ENCODE data around the gene ANKS1A. TPM values are rescaled to one million over a fixed set of nuclear protein-coding genes. Genes with fewer than 3 reads are reported as not detected.
A peak's percentile ranks its signal among the peaks of the same experiment; 100 is the strongest.
"Not testable (repeated sequence)": the region's sequence is repeated elsewhere in the genome, so short reads cannot be mapped to it uniquely, and the experiment has no call there.

ANKS1A gene
- total RNA-seq, 1 experiment from 2014 or later, result 35.0 TPM

- no peak for DNase-seq (ENCODE audit: low spot score)
- Mint-ChIP-seq H3K27ac (peak overlapping the region; percentile 88), H3K27me3 (ENCODE audit: low read depth) (no peaks in the 10 kb centered on the region), H3K4me3 (no peak overlapping the region), H3K4me1 (no peaks in the 10 kb centered on the region), H3K36me3 (peaks cover 17% of the 10 kb centered on the region), H3K9me3 (no peaks in the 10 kb centered on the region)
- no peak for TF ChIP-seq HMGA2 (CRISPR knock-in tag; IDR thresholded peaks at IDR 0.05)
- TF ChIP-seq ETV6 (CRISPR knock-in tag; IDR thresholded peaks at IDR 0.05), result no peak
- TF ChIP-seq, protein P1, sequence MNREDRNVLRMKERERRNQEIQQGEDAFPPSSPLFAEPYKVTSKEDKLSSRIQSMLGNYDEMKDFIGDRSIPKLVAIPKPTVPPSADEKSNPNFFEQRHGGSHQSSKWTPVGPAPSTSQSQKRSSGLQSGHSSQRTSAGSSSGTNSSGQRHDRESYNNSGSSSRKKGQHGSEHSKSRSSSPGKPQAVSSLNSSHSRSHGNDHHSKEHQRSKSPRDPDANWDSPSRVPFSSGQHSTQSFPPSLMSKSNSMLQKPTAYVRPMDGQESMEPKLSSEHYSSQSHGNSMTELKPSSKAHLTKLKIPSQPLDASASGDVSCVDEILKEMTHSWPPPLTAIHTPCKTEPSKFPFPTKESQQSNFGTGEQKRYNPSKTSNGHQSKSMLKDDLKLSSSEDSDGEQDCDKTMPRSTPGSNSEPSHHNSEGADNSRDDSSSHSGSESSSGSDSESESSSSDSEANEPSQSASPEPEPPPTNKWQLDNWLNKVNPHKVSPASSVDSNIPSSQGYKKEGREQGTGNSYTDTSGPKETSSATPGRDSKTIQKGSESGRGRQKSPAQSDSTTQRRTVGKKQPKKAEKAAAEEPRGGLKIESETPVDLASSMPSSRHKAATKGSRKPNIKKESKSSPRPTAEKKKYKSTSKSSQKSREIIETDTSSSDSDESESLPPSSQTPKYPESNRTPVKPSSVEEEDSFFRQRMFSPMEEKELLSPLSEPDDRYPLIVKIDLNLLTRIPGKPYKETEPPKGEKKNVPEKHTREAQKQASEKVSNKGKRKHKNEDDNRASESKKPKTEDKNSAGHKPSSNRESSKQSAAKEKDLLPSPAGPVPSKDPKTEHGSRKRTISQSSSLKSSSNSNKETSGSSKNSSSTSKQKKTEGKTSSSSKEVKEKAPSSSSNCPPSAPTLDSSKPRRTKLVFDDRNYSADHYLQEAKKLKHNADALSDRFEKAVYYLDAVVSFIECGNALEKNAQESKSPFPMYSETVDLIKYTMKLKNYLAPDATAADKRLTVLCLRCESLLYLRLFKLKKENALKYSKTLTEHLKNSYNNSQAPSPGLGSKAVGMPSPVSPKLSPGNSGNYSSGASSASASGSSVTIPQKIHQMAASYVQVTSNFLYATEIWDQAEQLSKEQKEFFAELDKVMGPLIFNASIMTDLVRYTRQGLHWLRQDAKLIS (CRISPR knock-in tag; IDR thresholded peaks at IDR 0.05; ENCODE audit: borderline replicate concordance), result no peak
- no peak for TF ChIP-seq MYBL2 (CRISPR knock-in tag; IDR thresholded peaks at IDR 0.05)
- TF ChIP-seq NFE2L1 (CRISPR knock-in tag; IDR thresholded peaks at IDR 0.05), result peak; percentile 78; the same call in 1 of the 2 replicates
- TF ChIP-seq AR (CRISPR knock-in tag; IDR thresholded peaks at IDR 0.05), result no peak
- TF ChIP-seq FOXP1 (CRISPR knock-in tag; IDR thresholded peaks at IDR 0.05; ENCODE audit: borderline replicate concordance), result no peak
- TF ChIP-seq ZBTB21 (CRISPR knock-in tag; IDR thresholded peaks at IDR 0.05; ENCODE audit: borderline replicate concordance), result no peak
- ATAC-seq, result no peak
- ChIA-PET CTCF (interaction anchor here (1.1 kb wide), 1 partner anchor 16 kb away, joined by 4 read pairs; no protein-coding TSS in a partner anchor), POLR2A (no interaction called here)
Measured at GRCh38 chr6:34839666-34840352, 49.2 kb upstream of the ANKS1A start.

GRCh38 chr6:34849066-34849465 is 40.0 kb upstream of the ANKS1A start:
- H3K36me3 Mint-ChIP-seq; DNase-seq (ENCODE audit: low spot score); ATAC-seq; POLR2A ChIA-PET; H3K4me3 Mint-ChIP-seq; H3K27me3 Mint-ChIP-seq (ENCODE audit: low read depth); H3K27ac Mint-ChIP-seq; H3K9me3 Mint-ChIP-seq: not testable (repeated sequence)
- H3K4me1 Mint-ChIP-seq, result peaks cover 11% of the 10 kb centered on the region
- CTCF ChIA-PET, result interaction anchor here (0.7 kb wide), 1 partner anchor 291 kb away, joined by 4 read pairs; no protein-coding TSS in a partner anchor

DNA sequence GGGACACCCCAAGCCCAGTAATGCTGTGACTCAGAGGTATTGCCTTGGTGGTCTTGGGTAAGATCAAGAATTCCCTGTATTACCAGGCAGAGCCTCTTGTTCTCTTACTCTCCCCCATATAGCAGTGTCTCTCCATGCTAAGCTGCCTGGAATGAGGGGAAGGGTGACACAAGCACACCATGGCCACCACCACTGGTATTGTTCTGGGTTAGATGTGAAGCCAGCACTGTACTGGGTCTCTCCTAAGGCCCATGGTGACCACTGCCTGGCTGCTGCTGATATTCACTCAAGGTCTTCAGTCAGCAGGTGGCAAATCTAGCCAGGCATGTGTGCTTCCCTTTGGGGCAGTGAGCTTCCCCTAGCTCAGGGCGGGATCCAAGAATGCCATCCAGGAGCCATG is 37.7 kb upstream of the ANKS1A start:
- Mint-ChIP-seq H3K36me3 (peaks cover 12% of the 10 kb centered on the region), H3K27ac (no peak overlapping the region), H3K4me1 (peaks cover 11% of the 10 kb centered on the region), H3K27me3 (ENCODE audit: low read depth) (no peaks in the 10 kb centered on the region), H3K9me3 (no peaks in the 10 kb centered on the region), H3K4me3 (no peak overlapping the region)
- ChIA-PET CTCF (interaction anchor here (0.6 to 0.8 kb wide), 2 partner anchors 273 to 389 kb away, joined by 3 to 4 read pairs; no protein-coding TSS in a partner anchor), POLR2A (no interaction called here)
- ATAC-seq (no peak), DNase-seq (ENCODE audit: low spot score) (no peak)
- TF ChIP-seq GABPB1 (CRISPR knock-in tag; IDR thresholded peaks at IDR 0.05) (no peak), ZNF423 (CRISPR knock-in tag; IDR thresholded peaks at IDR 0.05) (no peak), TP53 (CRISPR knock-in tag; IDR thresholded peaks at IDR 0.05) (no peak), FOXJ3 (CRISPR knock-in tag; IDR thresholded peaks at IDR 0.05; ENCODE audit: borderline replicate concordance) (no peak), HMGXB4 (CRISPR knock-in tag; IDR thresholded peaks at IDR 0.05) (no peak), E2F1 (CRISPR knock-in tag; IDR thresholded peaks at IDR 0.05) (no peak)

All from WTC11 (cell line).